ENCODE measurements around the gene CRIM1. TPM values are rescaled to one million over a fixed set of nuclear protein-coding genes. Genes with fewer than 3 reads are reported as not detected.
A peak's percentile ranks its signal among the peaks of the same experiment; 100 is the strongest.
"Not testable (repeated sequence)": the region's sequence is repeated elsewhere in the genome, so short reads cannot be mapped to it uniquely, and the experiment has no call there.

Gene CRIM1, protein sequence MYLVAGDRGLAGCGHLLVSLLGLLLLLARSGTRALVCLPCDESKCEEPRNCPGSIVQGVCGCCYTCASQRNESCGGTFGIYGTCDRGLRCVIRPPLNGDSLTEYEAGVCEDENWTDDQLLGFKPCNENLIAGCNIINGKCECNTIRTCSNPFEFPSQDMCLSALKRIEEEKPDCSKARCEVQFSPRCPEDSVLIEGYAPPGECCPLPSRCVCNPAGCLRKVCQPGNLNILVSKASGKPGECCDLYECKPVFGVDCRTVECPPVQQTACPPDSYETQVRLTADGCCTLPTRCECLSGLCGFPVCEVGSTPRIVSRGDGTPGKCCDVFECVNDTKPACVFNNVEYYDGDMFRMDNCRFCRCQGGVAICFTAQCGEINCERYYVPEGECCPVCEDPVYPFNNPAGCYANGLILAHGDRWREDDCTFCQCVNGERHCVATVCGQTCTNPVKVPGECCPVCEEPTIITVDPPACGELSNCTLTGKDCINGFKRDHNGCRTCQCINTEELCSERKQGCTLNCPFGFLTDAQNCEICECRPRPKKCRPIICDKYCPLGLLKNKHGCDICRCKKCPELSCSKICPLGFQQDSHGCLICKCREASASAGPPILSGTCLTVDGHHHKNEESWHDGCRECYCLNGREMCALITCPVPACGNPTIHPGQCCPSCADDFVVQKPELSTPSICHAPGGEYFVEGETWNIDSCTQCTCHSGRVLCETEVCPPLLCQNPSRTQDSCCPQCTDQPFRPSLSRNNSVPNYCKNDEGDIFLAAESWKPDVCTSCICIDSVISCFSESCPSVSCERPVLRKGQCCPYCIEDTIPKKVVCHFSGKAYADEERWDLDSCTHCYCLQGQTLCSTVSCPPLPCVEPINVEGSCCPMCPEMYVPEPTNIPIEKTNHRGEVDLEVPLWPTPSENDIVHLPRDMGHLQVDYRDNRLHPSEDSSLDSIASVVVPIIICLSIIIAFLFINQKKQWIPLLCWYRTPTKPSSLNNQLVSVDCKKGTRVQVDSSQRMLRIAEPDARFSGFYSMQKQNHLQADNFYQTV
- 246 TPM for total RNA-seq (ENCODE audit: unreplicated experiment)
- long read RNA-seq, partial matches to known transcripts, result 0 of 15 reads
- long read RNA-seq, other reads (novel, unspliced or antisense), result 15 of 15 reads

DNA sequence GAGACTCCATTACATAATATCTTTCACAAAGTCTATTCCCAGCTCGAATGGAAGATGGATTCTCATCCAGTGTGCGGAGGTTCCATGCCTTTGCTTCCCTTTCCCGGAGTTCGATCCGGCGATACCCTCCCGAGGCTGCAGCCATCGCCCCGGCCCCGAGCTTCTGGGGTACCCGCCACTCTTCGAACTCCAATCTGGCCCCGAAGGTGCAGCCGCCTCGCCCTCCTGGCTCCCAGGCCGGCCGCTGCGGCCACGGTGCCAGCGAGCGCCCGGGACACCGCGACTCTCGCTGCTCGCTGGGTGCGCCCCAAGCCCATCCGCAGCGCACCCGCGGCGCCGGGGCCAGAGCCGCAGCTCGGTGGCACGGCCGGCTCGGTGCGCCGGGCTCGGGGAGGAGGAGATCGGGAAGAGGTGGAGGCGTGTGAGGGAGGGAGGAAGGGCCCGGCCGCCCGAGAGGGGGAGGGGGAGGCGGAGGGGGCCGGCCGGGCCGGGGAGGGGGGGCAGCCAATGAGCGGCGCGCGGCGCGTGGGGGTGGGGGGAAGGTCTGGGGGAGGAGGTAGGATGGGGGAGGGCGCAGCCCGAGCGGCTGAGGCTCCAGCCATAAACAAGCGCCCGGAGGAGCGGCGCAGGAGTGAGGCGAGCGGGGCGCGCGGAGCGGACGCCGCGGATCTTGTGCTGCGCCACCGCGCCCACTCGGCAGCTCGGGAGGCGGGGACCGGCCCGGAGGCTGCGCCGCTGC is at the start of gene CRIM1:
Gene CRIM1 (plus strand): TSS at position 628 of the 739 bp plus-strand sequence. CDS start 515 bp downstream, outside the sequence.
- no peaks in the 10 kb centered on the region for H3K9me3 Mint-ChIP-seq (ENCODE audit: unreplicated experiment)
- H3K4me3 Mint-ChIP-seq (ENCODE audit: unreplicated experiment), result peak within 1 kb of the TSS; percentile 95
- H3K36me3 Mint-ChIP-seq (ENCODE audit: low read depth, unreplicated experiment), result peaks cover 40% of the 10 kb centered on the region
- H3K27ac Mint-ChIP-seq (ENCODE audit: unreplicated experiment), result peak within 1 kb of the TSS; percentile 67
- TF ChIP-seq, protein P1, sequence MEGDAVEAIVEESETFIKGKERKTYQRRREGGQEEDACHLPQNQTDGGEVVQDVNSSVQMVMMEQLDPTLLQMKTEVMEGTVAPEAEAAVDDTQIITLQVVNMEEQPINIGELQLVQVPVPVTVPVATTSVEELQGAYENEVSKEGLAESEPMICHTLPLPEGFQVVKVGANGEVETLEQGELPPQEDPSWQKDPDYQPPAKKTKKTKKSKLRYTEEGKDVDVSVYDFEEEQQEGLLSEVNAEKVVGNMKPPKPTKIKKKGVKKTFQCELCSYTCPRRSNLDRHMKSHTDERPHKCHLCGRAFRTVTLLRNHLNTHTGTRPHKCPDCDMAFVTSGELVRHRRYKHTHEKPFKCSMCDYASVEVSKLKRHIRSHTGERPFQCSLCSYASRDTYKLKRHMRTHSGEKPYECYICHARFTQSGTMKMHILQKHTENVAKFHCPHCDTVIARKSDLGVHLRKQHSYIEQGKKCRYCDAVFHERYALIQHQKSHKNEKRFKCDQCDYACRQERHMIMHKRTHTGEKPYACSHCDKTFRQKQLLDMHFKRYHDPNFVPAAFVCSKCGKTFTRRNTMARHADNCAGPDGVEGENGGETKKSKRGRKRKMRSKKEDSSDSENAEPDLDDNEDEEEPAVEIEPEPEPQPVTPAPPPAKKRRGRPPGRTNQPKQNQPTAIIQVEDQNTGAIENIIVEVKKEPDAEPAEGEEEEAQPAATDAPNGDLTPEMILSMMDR (IDR thresholded peaks at IDR 0.05; ENCODE audit: unreplicated experiment), result no peak
- peaks cover 20% of the 10 kb centered on the region for H3K27me3 Mint-ChIP-seq (ENCODE audit: unreplicated experiment)
- peak; percentile 84 for DNase-seq (ENCODE audit: low spot score)
- peaks cover 58% of the 10 kb centered on the region for H3K4me1 Mint-ChIP-seq (ENCODE audit: unreplicated experiment)

DNA sequence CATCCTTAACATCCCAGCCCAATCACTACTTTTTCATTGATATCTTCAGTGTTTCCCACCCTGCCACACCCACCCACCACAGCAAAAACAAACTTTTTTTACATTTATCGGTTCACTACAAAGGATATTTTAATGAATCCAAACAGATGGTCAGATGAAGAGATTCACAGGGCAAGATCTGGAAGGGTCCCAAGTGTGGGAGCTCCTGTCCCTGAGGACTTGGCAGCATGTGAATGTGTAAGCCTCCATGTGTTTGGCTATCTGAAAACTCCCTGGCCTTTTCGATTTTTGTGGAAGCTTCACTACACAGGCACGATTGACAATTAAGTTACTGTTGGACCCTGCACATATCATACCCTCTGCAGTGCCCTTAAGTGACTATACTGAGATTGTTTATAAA is 48.1 kb upstream of the CRIM1 start:
- no peak for DNase-seq (ENCODE audit: low spot score)
- no peak overlapping the region for H3K27ac Mint-ChIP-seq (ENCODE audit: unreplicated experiment)
- H3K9me3 Mint-ChIP-seq (ENCODE audit: unreplicated experiment), result no peaks in the 10 kb centered on the region
- no peak overlapping the region for H3K4me3 Mint-ChIP-seq (ENCODE audit: unreplicated experiment)
- H3K27me3 Mint-ChIP-seq (ENCODE audit: unreplicated experiment), result no peaks in the 10 kb centered on the region
- TF ChIP-seq, protein P1 (IDR thresholded peaks at IDR 0.05; ENCODE audit: unreplicated experiment), result no peak
- no peaks in the 10 kb centered on the region for H3K36me3 Mint-ChIP-seq (ENCODE audit: low read depth, unreplicated experiment)
- peaks cover 4% of the 10 kb centered on the region for H3K4me1 Mint-ChIP-seq (ENCODE audit: unreplicated experiment)

DNA sequence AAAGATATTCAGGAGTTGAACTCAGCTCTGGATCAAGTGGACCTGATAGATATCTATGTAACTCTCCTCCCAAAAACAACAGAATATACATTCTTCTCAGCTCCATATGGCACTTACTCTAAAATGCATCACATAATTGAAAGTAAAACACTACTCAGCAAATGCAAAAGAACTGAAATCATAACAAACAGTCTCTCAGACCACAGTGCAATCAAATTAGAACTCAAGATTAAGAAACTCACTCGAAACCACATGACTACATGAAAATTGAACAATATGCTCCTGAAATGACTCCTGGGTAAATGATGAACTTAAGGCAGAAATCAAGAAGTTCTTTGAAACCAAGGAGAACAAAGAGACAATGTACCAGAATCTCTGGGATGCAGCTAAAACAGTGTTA is 45.1 kb upstream of the CRIM1 start:
- DNase-seq (ENCODE audit: low spot score); H3K27ac Mint-ChIP-seq (ENCODE audit: unreplicated experiment); H3K27me3 Mint-ChIP-seq (ENCODE audit: unreplicated experiment); H3K36me3 Mint-ChIP-seq (ENCODE audit: low read depth, unreplicated experiment); H3K9me3 Mint-ChIP-seq (ENCODE audit: unreplicated experiment); H3K4me1 Mint-ChIP-seq (ENCODE audit: unreplicated experiment); H3K4me3 Mint-ChIP-seq (ENCODE audit: unreplicated experiment): not testable (repeated sequence)

DNA sequence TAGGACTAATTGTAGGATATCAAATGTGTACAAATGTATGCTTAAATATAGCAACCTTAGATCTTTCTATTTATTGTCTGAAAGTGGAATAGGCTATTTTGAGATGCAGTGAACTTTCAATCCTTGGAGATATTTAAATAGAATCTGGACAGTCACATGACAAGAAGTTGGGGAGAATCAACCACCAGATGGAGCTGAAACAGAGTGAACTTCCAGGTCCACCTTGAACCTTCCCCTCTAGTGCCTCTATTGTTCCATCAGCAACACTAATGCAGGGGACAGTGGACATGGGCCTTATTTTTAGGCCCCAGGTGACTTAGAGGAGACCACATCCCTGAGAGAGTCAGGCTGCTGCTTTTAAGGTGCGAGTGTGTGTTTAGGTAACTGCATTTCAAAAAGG is 37.0 kb upstream of the CRIM1 start:
- TF ChIP-seq, protein P1 (IDR thresholded peaks at IDR 0.05; ENCODE audit: unreplicated experiment), result no peak
- Mint-ChIP-seq H3K27ac (ENCODE audit: unreplicated experiment) (no peak overlapping the region), H3K36me3 (ENCODE audit: low read depth, unreplicated experiment) (peaks cover 4% of the 10 kb centered on the region), H3K4me3 (ENCODE audit: unreplicated experiment) (no peak overlapping the region), H3K4me1 (ENCODE audit: unreplicated experiment) (peaks cover 8% of the 10 kb centered on the region), H3K9me3 (ENCODE audit: unreplicated experiment) (peaks cover 5% of the 10 kb centered on the region), H3K27me3 (ENCODE audit: unreplicated experiment) (peaks cover 2% of the 10 kb centered on the region)
- DNase-seq (ENCODE audit: low spot score), result no peak

DNA sequence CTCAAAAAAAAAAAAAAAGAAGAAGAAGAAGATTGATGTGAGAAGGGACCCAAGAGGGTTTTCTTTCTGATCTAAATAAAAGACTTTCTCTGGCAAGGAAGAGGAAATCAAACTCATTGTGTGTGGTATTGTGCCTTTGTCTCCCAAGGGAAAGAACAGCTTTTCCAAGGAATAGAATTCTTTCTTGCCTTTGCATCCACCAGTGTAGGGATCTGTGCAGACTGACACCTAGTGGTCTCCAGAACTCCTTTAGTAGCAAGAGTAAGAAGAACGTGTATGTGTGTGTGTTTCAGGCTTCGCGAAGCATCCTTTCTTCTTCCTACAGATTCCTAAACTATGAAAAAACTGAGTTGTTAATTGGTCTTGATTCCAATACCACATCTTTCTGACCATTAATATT is 33.5 kb upstream of the CRIM1 start:
- Mint-ChIP-seq H3K27ac (ENCODE audit: unreplicated experiment) (peak overlapping the region; percentile 34), H3K36me3 (ENCODE audit: low read depth, unreplicated experiment) (no peaks in the 10 kb centered on the region)
- DNase-seq (ENCODE audit: low spot score), result peak; percentile 15

More for the DNA sequence above, 33.5 kb upstream of the CRIM1 start:
- Mint-ChIP-seq H3K27me3 (ENCODE audit: unreplicated experiment) (peaks cover 3% of the 10 kb centered on the region), H3K9me3 (ENCODE audit: unreplicated experiment) (no peaks in the 10 kb centered on the region), H3K4me3 (ENCODE audit: unreplicated experiment) (no peak overlapping the region), H3K4me1 (ENCODE audit: unreplicated experiment) (peaks cover 16% of the 10 kb centered on the region)
- TF ChIP-seq, protein P1 (IDR thresholded peaks at IDR 0.05; ENCODE audit: unreplicated experiment), result no peak
